NCI-H146 treated with DMSO at 0.1 percent for 48 hours (cell line): ENCODE results near the gene ZNF189.
A peak's percentile ranks its signal among the peaks of the same experiment; 100 is the strongest.

ENCODE experiments used
- DNase-seq: peaks from one replicate; lab custom pipeline; 2025; ENCODE audit not compliant: unreplicated experiment; lab: John Stamatoyannopoulos, UW

ZNF189 gene

GRCh38 chr9:101398068-101398929 is at the start of gene ZNF189, which contains the start of gene MRPL50:
TSS of gene ZNF189 (plus strand) at chr9:101398851. CDS start at chr9:101399157, 306 bp downstream.
TSS of gene MRPL50 (minus strand) at chr9:101398618. CDS start at chr9:101398592, 26 bp downstream.
- DNase-seq = peak; percentile 94

- no peak for DNase-seq
Measured at GRCh38 chr9:101350285-101350684, 48.4 kb upstream of the ZNF189 start.

GRCh38 chr9:101352892-101353463 is 45.7 kb upstream of the ZNF189 start:
- DNase-seq = no peak

- DNase-seq = no peak
Measured at GRCh38 chr9:101353683-101354082, 45.0 kb upstream of the ZNF189 start.

- no peak for DNase-seq
Measured at GRCh38 chr9:101354143-101354764, 44.4 kb upstream of the ZNF189 start.

DNA sequence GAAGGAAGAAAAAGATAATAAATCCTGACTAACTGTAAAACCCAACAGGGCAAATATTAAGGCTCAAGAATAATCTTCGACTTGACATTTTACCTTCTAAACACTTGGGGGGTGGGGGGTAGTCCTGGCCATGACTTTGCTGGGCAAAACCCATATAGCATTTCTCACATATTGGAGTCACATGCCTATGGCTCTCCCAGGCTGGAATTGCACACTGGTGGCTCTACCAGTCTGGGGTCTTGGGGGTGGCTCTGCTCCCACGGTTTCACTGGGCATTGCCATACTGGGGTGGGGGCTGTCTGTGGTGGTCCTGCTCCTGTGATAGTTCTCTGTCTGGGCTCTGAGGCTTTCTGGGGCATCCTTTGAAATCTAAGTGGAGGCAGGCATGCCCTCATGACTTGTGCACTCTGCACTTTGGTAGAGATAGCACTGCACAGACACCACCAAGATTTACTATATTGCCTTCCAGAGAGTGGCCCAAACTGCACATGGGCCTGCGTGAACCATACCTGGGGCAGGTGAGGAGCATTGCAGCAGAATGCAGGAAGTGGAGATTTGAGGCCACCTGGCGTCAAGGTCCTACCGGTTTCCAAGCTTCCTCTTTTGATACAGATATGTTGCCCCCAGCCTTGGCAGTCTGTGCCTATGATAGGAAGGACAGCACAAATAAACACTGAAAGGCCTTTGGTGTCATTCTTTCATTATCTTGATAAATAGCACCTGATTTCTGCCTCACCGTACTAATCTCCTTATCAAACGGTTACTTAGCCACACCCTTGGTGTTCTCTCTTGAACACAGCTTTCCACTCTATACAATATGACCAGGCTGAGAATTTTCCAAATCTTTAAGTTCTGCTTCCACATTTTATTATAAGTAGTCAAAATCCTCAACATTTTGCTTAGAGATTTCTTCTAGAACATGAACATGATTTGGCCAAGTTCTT is 43.6 kb upstream of the ZNF189 start:
- no peak for DNase-seq

GRCh38 chr9:101356619-101357018 is 42.0 kb upstream of the ZNF189 start:
- no peak for DNase-seq

DNA sequence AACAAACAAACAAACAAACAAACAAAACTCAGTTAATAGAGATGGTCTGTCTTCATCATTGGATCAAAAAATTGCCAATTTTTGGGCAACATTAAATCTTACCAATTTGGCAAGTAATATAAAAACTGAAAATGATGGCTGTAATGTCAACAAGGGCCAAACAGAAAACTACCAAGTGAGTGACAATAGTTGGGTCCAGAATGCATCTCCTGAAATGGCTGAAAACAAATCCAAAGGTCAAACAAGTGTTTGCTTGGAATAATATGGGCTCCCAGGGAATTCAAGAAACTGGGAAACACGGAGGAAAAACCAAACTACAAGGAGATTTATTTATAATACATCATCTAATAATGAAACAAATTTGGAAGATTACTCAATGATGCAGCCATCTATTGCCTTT is 39.0 kb upstream of the ZNF189 start:
- no peak for DNase-seq

DNA sequence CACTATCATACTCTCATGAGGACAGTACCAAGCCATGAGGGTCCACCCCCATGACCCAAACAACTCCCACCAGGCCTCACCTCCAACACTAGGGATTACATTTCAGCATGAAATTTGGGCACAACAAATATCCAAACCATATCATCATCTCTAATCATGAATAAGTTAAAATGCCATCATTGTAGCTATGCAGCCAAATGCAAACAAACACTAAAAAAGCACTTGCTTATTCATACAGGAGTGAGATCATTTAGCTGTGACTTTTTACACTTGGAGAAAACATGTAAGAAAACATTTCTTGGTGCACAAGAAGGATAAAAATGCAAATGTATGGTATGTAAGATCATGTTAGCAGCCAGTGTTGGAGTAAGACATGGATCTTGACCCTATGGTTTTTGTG is 38.0 kb upstream of the ZNF189 start:
- DNase-seq = no peak

- no peak for DNase-seq
Measured at GRCh38 chr9:101362450-101362849, 36.2 kb upstream of the ZNF189 start.

DNA sequence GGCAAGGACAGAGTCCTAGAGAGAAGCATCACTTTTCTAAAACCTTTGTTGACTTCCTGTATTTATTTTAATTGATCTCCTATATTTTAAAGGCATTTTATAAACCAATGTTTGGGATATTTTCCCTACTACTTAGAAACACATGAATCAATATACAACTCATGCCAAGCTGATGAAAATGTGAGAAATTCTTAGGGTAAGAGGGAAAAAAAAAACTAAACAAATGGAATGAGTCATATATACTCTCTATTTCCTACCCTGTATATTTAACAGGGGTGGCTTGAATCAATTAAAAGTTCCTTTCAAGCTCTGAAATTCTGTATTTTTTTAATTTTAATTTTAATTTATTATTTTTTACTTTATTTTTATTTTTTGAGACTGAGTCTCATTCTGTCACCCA is 33.5 kb upstream of the ZNF189 start:
- no peak for DNase-seq

GRCh38 chr9:101366038-101366756 is 32.5 kb upstream of the ZNF189 start:
- DNase-seq = no peak

DNA sequence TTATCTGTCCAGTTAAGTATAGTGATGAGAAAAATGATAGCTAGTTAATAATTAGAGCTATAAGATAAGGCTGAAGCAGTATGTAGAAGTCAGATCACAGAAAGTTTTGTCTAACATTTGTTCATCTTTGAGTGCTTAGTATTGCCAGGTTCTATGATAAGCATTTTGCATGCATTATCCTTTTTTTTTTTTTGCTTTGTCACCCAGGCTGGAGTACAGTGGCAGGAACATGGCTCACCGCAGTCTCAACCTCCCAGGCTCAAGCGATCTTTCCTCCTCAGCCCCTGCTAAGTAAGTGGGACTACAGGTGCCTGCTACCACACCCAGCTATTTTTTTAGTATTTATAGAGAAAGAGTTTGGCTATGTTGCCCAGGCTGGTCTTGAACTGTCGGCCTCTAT is 31.3 kb upstream of the ZNF189 start:
- DNase-seq = no peak

DNA sequence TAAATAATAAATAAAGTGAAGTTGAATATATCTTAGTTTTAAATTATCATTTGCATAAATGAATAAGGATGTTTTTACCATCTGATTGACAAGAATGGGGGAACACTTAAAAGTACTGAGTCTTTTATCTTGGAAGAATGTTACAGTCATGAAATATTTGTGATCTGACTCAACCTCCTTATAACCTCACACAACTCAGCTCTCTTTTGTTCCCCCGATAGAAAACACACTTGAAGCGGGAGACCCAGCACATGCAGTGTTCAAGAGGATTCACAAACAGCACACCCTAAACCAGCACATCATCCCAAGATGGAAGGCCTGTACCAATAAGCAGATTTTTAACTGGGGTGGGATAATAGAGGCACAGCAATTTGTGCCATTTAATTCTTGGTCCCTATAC is 29.4 kb upstream of the ZNF189 start:
- DNase-seq = no peak

GRCh38 chr9:101369884-101370531 is 28.6 kb upstream of the ZNF189 start:
- no peak for DNase-seq

GRCh38 chr9:101371813-101372212 is 26.8 kb upstream of the ZNF189 start:
- DNase-seq = no peak

GRCh38 chr9:101372327-101373118 is 26.1 kb upstream of the ZNF189 start:
- DNase-seq = no peak

DNA sequence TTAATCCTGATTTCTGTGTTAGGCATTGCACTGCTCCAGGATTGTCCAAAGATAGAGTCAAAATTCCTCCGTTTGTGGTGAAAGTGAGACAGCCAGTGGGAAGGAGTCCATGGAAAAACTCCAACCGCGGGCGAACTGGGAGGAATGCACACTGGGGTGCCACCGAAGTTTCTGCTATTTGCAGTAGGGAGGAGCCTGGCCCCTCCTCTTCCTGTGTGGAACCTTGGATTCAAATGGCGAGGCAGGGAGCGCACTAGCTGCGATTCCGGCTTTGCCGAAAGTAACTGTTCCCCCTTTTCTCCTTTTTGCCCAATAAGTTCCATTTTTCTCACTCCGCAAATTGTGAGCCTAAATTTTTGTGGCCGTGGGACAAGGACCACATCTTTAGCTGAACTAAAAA is 23.1 kb upstream of the ZNF189 start:
- DNase-seq = no peak
